Hepatocyte (in vitro differentiated cells): Measurements from ENCODE around the gene OCEL1.

Experiments
- EZH2 ChIP-seq: fragments of 200-600 bp; sonication (generic); IDR thresholded peaks from 2 replicates; pipeline ENCODE4 v1.6.1; 2016; ENCODE audit warnings: antibody characterized with exemption, mild to moderate bottlenecking, borderline replicate concordance
- EZH2phosphoT487 ChIP-seq: fragments of 200-600 bp; sonication (generic); IDR thresholded peaks from one replicate; pipeline ENCODE4 v1.6.1; 2018; ENCODE audit warnings: antibody characterized with exemption, mild to moderate bottlenecking, low read depth, moderate library complexity; ENCODE audit not compliant: unreplicated experiment, severe bottlenecking
- TF ChIP-seq, protein P1 (sequence below): fragments of 200-600 bp; sonication (generic); IDR thresholded peaks from 2 replicates; pipeline ENCODE4 v1.5.1; 2016; ENCODE audit warnings: antibody characterized with exemption, mild to moderate bottlenecking; ENCODE audit not compliant: poor library complexity

DNA sequence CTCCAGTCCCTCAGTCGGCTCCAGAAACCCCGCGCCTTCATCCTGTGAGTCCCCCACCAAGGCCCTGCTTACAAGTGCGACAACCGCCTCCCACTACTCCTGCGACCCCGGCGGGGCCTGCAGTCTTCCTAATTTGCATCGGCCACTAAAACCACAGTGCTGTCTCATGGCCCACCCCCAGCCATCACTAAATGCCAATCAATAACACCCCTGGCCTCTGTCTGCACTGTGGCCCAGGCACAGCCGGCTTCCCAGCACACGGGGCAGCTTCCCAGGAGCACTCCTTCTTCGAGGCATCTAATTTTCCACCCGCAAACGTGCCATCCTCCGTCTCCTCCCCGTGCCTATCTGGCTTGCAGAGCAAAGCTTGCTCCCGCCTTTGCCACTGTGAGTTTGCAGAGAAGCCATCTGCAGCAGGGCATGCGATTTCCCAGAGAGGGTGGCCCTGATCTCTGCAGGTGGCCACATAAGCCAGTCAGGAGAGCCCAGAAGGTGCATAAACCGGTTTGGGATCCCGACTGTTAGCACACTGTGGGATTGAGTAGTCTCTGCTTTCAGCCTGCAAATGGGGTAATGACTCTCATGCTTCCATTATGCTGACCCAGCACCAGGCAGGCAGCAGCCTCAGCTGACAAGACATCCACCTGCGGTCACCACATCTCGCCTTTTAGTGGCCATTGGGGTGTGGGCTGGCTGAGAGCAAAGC is 44.9 kb upstream of the OCEL1 start:
- TF ChIP-seq, protein P1, sequence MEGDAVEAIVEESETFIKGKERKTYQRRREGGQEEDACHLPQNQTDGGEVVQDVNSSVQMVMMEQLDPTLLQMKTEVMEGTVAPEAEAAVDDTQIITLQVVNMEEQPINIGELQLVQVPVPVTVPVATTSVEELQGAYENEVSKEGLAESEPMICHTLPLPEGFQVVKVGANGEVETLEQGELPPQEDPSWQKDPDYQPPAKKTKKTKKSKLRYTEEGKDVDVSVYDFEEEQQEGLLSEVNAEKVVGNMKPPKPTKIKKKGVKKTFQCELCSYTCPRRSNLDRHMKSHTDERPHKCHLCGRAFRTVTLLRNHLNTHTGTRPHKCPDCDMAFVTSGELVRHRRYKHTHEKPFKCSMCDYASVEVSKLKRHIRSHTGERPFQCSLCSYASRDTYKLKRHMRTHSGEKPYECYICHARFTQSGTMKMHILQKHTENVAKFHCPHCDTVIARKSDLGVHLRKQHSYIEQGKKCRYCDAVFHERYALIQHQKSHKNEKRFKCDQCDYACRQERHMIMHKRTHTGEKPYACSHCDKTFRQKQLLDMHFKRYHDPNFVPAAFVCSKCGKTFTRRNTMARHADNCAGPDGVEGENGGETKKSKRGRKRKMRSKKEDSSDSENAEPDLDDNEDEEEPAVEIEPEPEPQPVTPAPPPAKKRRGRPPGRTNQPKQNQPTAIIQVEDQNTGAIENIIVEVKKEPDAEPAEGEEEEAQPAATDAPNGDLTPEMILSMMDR, result no peak
- TF ChIP-seq EZH2phosphoT487 (no peak), EZH2 (no peak)
